Subcutaneous adipose tissue (tissue), 4 donors: ENCODE measurements around the gene CCDC148. TPM values are rescaled to one million over a fixed set of nuclear protein-coding genes. Genes with fewer than 3 reads are reported as not detected.

ENCODE experiments used
- CTCF ChIP-seq: fragments of 450-650 bp; IDR thresholded peaks from one replicate; pipeline ENCODE4 v1.5.1; 2016; ENCODE audit warnings: low read depth, mild to moderate bottlenecking, control low read depth, antibody characterized with exemption, moderate library complexity
- total RNA-seq, 4 donors: library from RNA; depleted of rRNA; stranded (reverse); fragments of >200 nt; gene quantifications; one replicate each; pipeline ENCODE4 v1.1.0, GENCODE V29; 2016

Gene CCDC148
- total RNA-seq, 4 donors from 2014 or later = 0.51 to 2.0 (median 1.3) TPM

- TF ChIP-seq CTCF = no peak
These were observed 75.3 kb downstream of the CCDC148 start for GRCh38 chr2:158381205-158381604.

GRCh38 chr2:158380746-158381145 lies 75.8 kb downstream of the CCDC148 start:
- TF ChIP-seq CTCF = no peak

- TF ChIP-seq CTCF = no peak
These were observed 77.6 kb downstream of the CCDC148 start for GRCh38 chr2:158378926-158379325.

GRCh38 chr2:158366342-158366741 lies 90.2 kb downstream of the CCDC148 start:
- no peak for TF ChIP-seq CTCF

- no peak for TF ChIP-seq CTCF
These were observed 96.7 kb downstream of the CCDC148 start for GRCh38 chr2:158359846-158360245.

- no peak for TF ChIP-seq CTCF
These were observed 98.9 kb downstream of the CCDC148 start for GRCh38 chr2:158357699-158358098.

GRCh38 chr2:158357122-158357521 lies 99.4 kb downstream of the CCDC148 start:
- TF ChIP-seq CTCF = no peak
